Loucy (cell line): ENCODE data around the gene GASK1A.

Experiments used
- CTCF ChIP-seq: fragments of 200-600 bp; sonication (generic); conservative IDR thresholded peaks from 2 replicates; pipeline ENCODE4 v1.5.1; 2014; ENCODE audit warnings: mild to moderate bottlenecking, antibody characterized with exemption, low read length
- EZH2phosphoT487 ChIP-seq: fragments of 200-600 bp; IDR thresholded peaks from 2 replicates; pipeline ENCODE4 v1.6.1; 2018; ENCODE audit warnings: antibody characterized with exemption, mild to moderate bottlenecking, moderate library complexity, borderline replicate concordance

- no peak for TF ChIP-seq CTCF
- no peak for TF ChIP-seq EZH2phosphoT487
Measured at GRCh38 chr3:43098761-43099160, 119.7 kb downstream of the GASK1A start.
